Measurements from ENCODE around the gene ARHGAP42. TPM values are rescaled to one million over a fixed set of nuclear protein-coding genes. Genes with fewer than 3 reads are reported as not detected.

ARHGAP42 gene
- total and polyA plus RNA-seq, 2 of the 13 experiments (the other 11 are each of a cell fraction or from before 2014, with no cell fraction given), result 2.5 to 4.3 TPM

DNA sequence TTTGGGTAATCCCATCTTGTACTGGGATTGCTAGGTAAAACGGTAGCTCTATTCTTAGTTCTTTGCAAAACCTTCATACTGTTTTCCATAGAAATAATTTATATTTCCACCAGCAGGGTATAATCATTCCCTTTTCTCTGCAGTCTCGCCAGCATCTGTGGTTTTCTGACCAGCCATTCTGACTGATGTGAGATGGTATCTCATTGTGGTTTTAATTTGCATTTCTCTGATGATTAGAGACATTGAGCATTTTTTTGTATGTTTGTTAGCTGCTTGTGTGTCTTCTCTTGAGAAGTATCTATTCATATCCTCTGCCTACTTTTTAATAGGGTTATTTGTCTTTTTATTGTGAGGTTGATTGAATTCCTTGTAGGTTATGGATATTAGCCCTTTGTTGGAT is 221.7 kb downstream of the ARHGAP42 start:
- H3K9ac ChIP-seq (ENCODE audit: insufficient read depth, low read depth, low read length), result no peak overlapping the region
- ATAC-seq, result no peak
- H3K4me3 ChIP-seq (replicated peaks in 1 of 3; ENCODE audit: insufficient read depth in 1 of 3, low read depth in 2 of 3, low read length in 3 of 3), result no peak overlapping the region
- in situ Hi-C loops (cut with HindIII; ENCODE audit: extremely low pct_ligation_motif_present, low pct_unique_long_range_greater_than_20kb) (no loop called here), intact Hi-C loops (cut with micrococcal nuclease; ENCODE audit: unreplicated experiment) (no loop called here)
- H3K9me3 ChIP-seq (ENCODE audit: low read length), result no peaks in the 10 kb centered on the region
- no peaks in the 10 kb centered on the region for H3K27me3 ChIP-seq (ENCODE audit: control insufficient read depth in 1 of 2, insufficient read depth in 2 of 2, low read length in 2 of 2)
- H3K79me2 ChIP-seq (ENCODE audit: insufficient read depth, low read length), result no peaks in the 10 kb centered on the region
- FAIRE-seq, result no peak
- TF ChIP-seq MYC (CRISPR knock-in tag; IDR thresholded peaks at IDR 0.05; ENCODE audit: borderline replicate concordance) (no peak), RFXAP (CRISPR knock-in tag; IDR thresholded peaks at IDR 0.05; ENCODE audit: borderline replicate concordance) (no peak), PHF20 (CRISPR knock-in tag; IDR thresholded peaks at IDR 0.05) (no peak), ZNF468 (CRISPR knock-in tag; IDR thresholded peaks at IDR 0.05) (no peak), KLF13 (CRISPR knock-in tag; IDR thresholded peaks at IDR 0.05) (no peak), FOXJ3 (CRISPR knock-in tag; IDR thresholded peaks at IDR 0.05; ENCODE audit: borderline replicate concordance) (no peak), STAT5B (CRISPR knock-in tag; IDR thresholded peaks at IDR 0.05) (no peak), CBX5 (CRISPR knock-in tag; IDR thresholded peaks at IDR 0.05; ENCODE audit: borderline replicate concordance) (no peak), ZBTB21 (CRISPR knock-in tag; IDR thresholded peaks at IDR 0.05) (no peak)
- TF ChIP-seq, protein P1, sequence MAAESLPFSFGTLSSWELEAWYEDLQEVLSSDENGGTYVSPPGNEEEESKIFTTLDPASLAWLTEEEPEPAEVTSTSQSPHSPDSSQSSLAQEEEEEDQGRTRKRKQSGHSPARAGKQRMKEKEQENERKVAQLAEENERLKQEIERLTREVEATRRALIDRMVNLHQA (CRISPR knock-in tag; IDR thresholded peaks at IDR 0.05), result no peak
- TF ChIP-seq, protein P2, sequence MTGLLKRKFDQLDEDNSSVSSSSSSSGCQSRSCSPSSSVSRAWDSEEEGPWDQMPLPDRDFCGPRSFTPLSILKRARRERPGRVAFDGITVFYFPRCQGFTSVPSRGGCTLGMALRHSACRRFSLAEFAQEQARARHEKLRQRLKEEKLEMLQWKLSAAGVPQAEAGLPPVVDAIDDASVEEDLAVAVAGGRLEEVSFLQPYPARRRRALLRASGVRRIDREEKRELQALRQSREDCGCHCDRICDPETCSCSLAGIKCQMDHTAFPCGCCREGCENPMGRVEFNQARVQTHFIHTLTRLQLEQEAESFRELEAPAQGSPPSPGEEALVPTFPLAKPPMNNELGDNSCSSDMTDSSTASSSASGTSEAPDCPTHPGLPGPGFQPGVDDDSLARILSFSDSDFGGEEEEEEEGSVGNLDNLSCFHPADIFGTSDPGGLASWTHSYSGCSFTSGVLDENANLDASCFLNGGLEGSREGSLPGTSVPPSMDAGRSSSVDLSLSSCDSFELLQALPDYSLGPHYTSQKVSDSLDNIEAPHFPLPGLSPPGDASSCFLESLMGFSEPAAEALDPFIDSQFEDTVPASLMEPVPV (CRISPR knock-in tag; IDR thresholded peaks at IDR 0.05), result no peak
- TF ChIP-seq, protein P3, sequence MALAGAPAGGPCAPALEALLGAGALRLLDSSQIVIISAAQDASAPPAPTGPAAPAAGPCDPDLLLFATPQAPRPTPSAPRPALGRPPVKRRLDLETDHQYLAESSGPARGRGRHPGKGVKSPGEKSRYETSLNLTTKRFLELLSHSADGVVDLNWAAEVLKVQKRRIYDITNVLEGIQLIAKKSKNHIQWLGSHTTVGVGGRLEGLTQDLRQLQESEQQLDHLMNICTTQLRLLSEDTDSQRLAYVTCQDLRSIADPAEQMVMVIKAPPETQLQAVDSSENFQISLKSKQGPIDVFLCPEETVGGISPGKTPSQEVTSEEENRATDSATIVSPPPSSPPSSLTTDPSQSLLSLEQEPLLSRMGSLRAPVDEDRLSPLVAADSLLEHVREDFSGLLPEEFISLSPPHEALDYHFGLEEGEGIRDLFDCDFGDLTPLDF (CRISPR knock-in tag; IDR thresholded peaks at IDR 0.05), result no peak
- TF ChIP-seq, protein P4, sequence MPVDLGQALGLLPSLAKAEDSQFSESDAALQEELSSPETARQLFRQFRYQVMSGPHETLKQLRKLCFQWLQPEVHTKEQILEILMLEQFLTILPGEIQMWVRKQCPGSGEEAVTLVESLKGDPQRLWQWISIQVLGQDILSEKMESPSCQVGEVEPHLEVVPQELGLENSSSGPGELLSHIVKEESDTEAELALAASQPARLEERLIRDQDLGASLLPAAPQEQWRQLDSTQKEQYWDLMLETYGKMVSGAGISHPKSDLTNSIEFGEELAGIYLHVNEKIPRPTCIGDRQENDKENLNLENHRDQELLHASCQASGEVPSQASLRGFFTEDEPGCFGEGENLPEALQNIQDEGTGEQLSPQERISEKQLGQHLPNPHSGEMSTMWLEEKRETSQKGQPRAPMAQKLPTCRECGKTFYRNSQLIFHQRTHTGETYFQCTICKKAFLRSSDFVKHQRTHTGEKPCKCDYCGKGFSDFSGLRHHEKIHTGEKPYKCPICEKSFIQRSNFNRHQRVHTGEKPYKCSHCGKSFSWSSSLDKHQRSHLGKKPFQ (CRISPR knock-in tag; IDR thresholded peaks at IDR 0.05; ENCODE audit: insufficient replicate concordance), result no peak
- TF ChIP-seq, protein P5, sequence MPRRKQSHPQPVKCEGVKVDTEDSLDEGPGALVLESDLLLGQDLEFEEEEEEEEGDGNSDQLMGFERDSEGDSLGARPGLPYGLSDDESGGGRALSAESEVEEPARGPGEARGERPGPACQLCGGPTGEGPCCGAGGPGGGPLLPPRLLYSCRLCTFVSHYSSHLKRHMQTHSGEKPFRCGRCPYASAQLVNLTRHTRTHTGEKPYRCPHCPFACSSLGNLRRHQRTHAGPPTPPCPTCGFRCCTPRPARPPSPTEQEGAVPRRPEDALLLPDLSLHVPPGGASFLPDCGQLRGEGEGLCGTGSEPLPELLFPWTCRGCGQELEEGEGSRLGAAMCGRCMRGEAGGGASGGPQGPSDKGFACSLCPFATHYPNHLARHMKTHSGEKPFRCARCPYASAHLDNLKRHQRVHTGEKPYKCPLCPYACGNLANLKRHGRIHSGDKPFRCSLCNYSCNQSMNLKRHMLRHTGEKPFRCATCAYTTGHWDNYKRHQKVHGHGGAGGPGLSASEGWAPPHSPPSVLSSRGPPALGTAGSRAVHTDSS (CRISPR knock-in tag; conservative IDR thresholded peaks at IDR 0.05), result no peak
- DNase-seq (ENCODE audit: low spot score), result no peak
- no peaks in the 10 kb centered on the region for H4K20me1 ChIP-seq (ENCODE audit: insufficient read depth, low read length)
- no peak overlapping the region for H3K4me2 ChIP-seq (ENCODE audit: low read depth, low read length)
- BruUV-seq (replicated peaks), result no TSS peak
- no peak overlapping the region for H2AFZ ChIP-seq (ENCODE audit: low read length)
- CTCF ChIA-PET (ENCODE audit: low intra/inter-chr PET ratio, low total read pairs), result no interaction called here
- H3K4me1 ChIP-seq (ENCODE audit: insufficient read depth, low read length), result no peaks in the 10 kb centered on the region
- no peaks in the 10 kb centered on the region for H3K36me3 ChIP-seq (replicated peaks in 1 of 2; ENCODE audit: control insufficient read depth in 1 of 2, insufficient read depth in 2 of 2, low read length in 2 of 2)
- WGBS (ENCODE audit: low lambda C conversion rate), result 73% methylated on average over 2 of the region's 2 CpGs
- H3K27ac ChIP-seq (ENCODE audit: extremely low read length, insufficient read depth, low read length), result no peak overlapping the region
- POLR2A ChIA-PET, result no interaction called here

Measured in HepG2 (cell line).